ENCODE data around the gene MAPKAPK5.
"Not testable (repeated sequence)": the region's sequence is repeated elsewhere in the genome, so short reads cannot be mapped to it uniquely, and the experiment has no call there.

The MAPKAPK5 gene, protein sequence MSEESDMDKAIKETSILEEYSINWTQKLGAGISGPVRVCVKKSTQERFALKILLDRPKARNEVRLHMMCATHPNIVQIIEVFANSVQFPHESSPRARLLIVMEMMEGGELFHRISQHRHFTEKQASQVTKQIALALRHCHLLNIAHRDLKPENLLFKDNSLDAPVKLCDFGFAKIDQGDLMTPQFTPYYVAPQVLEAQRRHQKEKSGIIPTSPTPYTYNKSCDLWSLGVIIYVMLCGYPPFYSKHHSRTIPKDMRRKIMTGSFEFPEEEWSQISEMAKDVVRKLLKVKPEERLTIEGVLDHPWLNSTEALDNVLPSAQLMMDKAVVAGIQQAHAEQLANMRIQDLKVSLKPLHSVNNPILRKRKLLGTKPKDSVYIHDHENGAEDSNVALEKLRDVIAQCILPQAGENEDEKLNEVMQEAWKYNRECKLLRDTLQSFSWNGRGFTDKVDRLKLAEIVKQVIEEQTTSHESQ

DNA sequence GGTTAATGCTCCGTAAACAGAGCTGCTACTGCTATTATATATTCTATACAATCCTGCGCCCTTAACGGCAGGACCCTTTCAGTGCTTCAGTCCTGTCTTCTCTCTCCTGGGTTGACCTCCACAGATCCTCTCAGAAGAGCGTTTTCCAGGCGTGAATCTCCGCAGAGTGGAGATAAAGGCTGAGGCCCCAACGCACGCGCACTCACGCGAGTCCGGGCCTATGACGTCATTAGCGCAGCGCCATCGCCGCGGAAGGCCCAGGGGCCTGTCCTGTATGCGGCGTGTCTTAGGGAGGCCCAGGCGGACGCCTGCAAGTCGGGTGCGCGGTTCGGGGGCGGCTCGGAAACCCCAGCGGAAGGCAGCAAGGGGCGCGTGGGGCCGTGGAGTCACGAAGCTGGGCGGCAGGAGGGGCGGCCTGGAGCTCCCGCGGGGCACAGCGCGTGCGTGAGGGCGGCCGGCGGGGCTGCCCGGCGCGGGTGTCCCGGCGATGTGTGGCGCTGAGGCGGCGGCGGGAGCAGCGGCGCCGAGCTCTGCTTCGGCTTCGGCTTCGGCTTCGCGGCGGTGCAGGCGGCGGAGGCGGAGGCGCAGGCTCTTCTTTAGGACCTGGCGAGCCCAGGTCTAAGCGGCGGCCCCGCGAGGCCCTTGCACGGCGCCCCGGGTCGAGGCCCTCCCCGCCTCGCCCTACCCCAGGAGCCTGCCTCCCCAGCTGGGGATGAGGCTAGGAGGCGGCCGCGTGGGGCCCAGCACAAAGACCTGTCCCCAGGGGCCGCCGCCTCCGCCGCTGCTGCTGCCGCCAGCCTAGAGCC lies at the start of gene MAPKAPK5:
MAPKAPK5 (plus strand) TSS at position 479 of the 806 bp plus-strand sequence. CDS start 506 bp downstream, outside the sequence.
- no peak for TF ChIP-seq ZNF274 (IDR thresholded peaks at IDR 0.05; ENCODE audit: low read depth, low read length)
- peak within 1 kb of the TSS; percentile 100 for H3K4me3 ChIP-seq (ENCODE audit: low read length)

DNA sequence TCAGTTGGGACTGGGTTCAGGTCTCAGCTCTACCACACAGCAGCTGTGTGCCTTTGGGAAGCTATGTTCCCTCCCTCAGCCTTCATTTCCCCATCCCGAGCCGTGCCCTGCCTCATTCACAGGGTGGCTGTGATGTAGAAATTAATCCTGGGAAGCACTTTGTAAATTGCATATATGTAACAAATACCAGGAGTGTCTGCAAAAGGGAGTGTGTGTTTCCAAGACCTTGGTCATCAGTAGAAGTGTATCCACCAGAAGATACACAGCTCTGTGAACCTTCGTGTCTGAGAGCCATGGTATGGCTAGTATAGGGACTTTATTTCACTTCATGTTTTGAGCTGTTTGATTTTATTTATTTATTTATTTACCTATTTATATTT lies 49.2 kb upstream of the MAPKAPK5 start:
- H3K4me3 ChIP-seq (ENCODE audit: low read length): no peak overlapping the region
- TF ChIP-seq ZNF274 (IDR thresholded peaks at IDR 0.05; ENCODE audit: low read depth, low read length): no peak

DNA sequence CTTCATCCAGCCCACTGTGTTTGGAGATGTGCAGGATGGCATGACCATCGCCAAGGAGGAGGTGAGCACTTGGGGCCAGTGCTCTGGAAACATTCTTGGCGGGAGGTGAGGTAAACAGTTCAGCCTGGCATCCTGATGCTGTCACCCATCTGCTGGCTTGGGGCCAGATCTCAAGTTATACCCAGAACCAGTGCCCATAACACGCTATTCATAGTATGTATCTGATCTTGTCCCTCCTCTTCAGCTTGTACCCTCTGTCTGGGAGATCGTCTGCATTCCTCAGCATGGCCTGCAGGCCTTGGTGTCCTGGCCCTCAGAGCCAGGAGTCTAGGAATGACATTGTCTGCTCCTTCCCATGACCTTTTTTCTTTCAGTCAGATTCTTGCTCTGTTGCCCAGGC lies 43.8 kb upstream of the MAPKAPK5 start:
- H3K4me3 ChIP-seq (ENCODE audit: low read length): no peak overlapping the region
- TF ChIP-seq ZNF274 (IDR thresholded peaks at IDR 0.05; ENCODE audit: low read depth, low read length): no peak

DNA sequence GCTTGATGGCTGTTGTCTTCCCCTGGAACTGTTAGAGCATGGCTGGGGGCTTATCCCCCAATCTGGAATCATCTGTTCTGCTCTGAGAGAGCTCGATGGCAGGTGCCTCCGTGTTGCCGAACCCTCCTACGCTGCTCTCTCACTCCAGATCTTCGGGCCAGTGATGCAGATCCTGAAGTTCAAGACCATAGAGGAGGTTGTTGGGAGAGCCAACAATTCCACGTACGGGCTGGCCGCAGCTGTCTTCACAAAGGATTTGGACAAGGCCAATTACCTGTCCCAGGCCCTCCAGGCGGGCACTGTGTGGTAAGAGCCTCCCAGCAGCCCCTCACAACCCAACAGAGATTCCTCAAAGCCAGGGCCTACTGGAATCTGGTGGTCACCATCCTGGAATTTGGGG lies 42.3 kb upstream of the MAPKAPK5 start:
- TF ChIP-seq ZNF274 (IDR thresholded peaks at IDR 0.05; ENCODE audit: low read depth, low read length): no peak
- H3K4me3 ChIP-seq (ENCODE audit: low read length): no peak overlapping the region

DNA sequence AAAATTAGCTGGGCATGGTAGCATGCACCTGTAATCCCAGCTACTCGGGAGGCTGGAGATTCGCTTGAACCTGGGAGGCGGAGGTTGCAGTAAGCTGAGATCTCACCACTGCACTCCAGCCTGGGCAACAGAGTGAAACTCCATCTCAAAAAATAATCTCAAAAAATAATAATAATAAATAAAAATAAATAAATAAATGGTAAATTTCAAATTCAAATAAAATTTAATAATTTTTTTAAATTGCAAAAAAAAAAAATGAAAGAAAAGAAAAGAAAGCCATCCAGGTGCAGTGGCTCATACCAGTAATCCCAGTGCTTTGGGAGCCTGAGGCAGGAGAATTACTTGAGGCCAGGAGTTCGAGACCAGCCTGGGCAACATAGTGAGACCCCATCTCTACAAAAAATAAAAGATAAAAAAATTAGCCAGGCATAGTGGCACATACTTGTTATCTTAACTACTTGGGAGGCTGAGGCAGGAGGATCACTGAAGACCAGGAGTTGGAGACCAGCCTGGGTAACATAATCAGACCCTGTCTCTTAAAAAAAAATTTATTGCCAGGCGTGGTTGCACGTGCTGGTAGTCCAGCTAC lies 38.9 kb upstream of the MAPKAPK5 start:
- H3K4me3 ChIP-seq (ENCODE audit: low read length): no peak overlapping the region
- no peak for TF ChIP-seq ZNF274 (IDR thresholded peaks at IDR 0.05; ENCODE audit: low read depth, low read length)

DNA sequence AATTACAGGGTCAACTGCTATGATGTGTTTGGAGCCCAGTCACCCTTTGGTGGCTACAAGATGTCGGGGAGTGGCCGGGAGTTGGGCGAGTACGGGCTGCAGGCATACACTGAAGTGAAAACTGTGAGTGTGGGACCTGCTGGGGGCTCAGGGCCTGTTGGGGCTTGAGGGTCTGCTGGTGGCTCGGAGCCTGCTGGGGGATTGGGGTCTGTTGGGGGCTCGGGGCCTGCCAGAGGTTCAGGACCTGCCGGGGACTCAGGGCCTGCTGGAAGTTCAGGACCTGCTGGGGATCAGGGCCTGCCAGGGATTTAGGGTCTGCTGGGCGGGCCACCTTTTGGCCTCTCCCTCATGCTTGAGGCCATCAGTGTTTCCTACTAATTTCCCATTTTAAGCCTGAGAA lies 38.2 kb upstream of the MAPKAPK5 start:
- no peak overlapping the region for H3K4me3 ChIP-seq (ENCODE audit: low read length)
- no peak for TF ChIP-seq ZNF274 (IDR thresholded peaks at IDR 0.05; ENCODE audit: low read depth, low read length)

DNA sequence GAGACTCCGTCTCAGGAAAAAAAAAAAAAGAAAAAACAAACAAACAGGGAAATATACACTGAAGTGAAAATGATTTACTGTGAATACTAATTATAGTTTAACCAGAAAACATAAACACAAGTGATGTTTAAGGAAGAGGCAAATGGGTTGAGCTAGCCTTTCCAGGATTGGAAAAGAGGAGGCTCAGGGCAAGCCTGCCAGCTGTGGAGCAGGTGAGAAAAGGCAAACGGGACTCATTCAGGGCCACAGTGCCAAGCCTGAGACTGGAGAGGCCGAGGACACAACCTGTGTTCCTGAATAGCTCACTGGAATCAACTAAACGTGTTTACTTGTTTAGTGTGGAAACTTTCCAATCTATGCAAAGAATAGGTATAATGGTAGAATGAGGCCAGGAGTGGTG lies 35.7 kb upstream of the MAPKAPK5 start:
- H3K4me3 ChIP-seq (ENCODE audit: low read length): no peak overlapping the region
- TF ChIP-seq ZNF274 (IDR thresholded peaks at IDR 0.05; ENCODE audit: low read depth, low read length): no peak

DNA sequence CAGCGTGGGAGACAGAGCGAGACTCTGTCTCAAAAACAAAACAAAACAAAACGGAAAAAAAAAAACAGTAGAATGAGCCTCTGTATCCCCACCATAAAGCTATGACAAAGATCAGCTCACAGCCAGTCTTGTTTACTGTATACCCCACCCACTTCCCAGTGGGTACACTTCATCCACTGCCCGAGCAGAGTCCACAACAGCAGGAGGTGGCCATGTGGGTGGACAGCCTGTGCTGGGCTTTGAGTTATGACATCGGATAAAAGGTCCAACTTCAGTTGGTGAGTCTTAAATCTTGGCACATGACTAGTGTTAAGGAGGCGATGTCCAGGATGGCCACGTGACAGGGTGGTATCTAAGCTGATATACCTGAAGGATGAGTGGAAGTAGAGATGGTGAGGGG lies 34.8 kb upstream of the MAPKAPK5 start:
- H3K4me3 ChIP-seq (ENCODE audit: low read length): no peak overlapping the region
- no peak for TF ChIP-seq ZNF274 (IDR thresholded peaks at IDR 0.05; ENCODE audit: low read depth, low read length)

DNA sequence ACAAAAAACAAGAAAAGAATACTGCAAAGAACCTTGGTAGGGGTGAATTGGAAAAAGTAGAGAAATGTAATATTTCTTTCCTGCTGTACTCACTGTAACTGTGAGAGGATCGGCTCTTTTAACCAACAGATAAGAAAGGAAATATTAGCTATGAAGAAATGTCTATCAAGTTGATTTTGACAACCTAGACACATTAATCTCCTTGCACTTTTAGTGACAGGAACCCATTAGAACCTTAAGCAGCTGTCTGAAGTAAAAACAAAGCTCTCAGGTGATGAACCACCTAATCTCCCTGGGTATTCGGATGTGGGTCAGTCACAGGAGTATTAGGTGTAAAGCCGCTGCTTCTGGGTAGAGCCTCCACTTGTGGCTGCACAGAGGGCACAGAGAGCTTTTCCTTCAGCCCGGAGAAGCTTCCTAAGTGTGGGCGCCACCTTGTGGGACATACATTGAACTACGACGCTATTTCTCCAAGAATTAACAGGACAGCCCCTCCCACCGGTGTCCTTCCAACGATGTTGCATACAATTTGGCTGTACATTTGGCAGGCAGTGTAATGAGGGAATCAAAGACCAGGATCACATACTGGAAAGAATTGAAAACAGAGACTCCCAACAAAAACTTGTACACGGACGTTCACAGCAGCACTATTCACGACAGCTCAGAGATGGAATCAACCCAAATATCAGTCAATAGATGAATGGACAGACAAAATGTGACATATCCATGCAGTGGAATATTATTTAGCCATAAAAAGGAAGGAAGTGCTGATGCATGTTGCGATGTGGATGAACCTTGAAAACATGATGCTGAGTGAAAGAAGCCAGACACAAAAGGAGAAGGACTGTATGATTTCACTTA lies 28.9 kb upstream of the MAPKAPK5 start:
- H3K4me3 ChIP-seq (ENCODE audit: low read length): no peak overlapping the region
- no peak for TF ChIP-seq ZNF274 (IDR thresholded peaks at IDR 0.05; ENCODE audit: low read depth, low read length)

DNA sequence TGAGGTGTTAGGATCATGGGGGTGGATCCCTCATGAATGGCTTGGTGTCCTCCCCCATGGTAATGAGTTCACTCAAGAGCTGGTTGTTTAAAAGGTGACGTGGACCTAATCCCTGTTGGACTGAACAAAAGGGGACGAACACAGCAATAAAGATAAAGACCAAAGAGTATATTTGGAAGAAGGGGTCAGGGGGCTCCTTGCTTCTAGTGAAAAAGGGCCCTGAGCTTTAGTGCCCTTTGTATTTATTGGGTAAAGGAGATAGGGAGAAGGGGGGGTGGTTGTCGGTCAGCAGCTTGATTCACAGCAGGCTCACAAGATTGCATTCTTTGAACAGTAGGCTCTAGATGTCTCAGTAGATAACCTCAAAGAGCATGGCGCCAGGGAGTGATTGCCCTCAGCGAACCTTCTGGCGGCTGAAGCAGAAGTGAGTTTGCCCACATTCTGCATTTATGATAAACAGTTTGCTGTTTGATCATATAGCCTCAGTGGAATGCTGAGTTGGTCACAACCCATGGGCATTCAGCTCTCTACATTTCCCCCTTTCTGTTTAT lies 25.9 kb upstream of the MAPKAPK5 start:
- TF ChIP-seq ZNF274 (IDR thresholded peaks at IDR 0.05; ENCODE audit: low read depth, low read length): no peak
- H3K4me3 ChIP-seq (ENCODE audit: low read length): no peak overlapping the region

DNA sequence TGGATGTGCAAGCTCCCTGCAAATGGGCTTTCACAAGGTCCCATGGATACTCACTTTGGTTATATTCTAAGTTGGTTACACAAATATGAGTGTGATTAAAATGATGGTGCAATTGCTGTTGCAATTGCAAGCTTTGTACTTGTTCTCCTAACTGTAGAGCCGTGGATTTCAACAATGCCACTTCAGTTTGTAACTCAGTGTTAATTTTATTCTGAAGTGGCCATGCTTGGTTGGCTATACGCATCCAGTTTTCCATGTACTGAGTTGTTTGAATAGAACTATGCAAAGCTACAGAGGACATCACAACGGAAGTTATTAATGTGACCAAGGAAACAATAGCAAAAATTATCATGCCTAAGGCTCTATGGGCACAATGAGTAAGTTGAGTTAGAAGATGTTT lies 25.1 kb upstream of the MAPKAPK5 start:
- not testable (repeated sequence) for H3K4me3 ChIP-seq (ENCODE audit: low read length)

DNA sequence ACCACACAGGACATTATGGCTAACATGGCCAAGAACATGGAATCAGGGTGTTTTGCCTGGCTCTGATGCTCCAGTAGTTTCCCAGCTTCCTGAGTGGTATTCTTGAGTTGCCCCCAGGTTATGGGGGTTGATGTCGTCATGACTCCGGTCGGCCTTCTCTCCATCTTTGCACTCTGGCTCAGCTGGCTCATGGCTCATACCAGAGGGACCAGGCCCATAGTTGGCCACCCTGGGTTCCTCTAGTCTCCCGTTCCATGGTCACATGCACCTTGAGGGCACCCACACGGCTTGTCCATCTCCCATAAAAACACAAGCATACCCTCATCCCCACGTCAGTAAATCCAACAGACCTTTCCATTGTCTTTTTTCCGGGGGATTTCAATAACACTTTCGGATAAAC lies 23.7 kb upstream of the MAPKAPK5 start:
- TF ChIP-seq ZNF274 (IDR thresholded peaks at IDR 0.05; ENCODE audit: low read depth, low read length): no peak
- H3K4me3 ChIP-seq (ENCODE audit: low read length): no peak overlapping the region

All from GM08714 (cell line).